ENCODE results near the gene SLC35F4. TPM values are rescaled to one million over a fixed set of nuclear protein-coding genes. Genes with fewer than 3 reads are reported as not detected.

The SLC35F4 gene
- total and polyA plus RNA-seq, 2 of the 8 experiments (the other 6 are each of a cell fraction or from before 2014, with no cell fraction given) = not detected

GRCh38 chr14:57607086-57607485, 258.8 kb downstream of the SLC35F4 start (continued):
- TF ChIP-seq CHD7 (IDR thresholded peaks at IDR 0.05; ENCODE audit: insufficient replicate concordance, low read length) (no peak), GTF2F1 (IDR thresholded peaks at IDR 0.05; ENCODE audit: borderline replicate concordance, low read depth, low read length) (no peak), ATF2 (IDR thresholded peaks at IDR 0.05; ENCODE audit: low read length) (no peak), SP2 (IDR thresholded peaks at IDR 0.05; ENCODE audit: low read length) (no peak), BRCA1 (IDR thresholded peaks at IDR 0.05; ENCODE audit: low read depth, low read length) (no peak)
